Measurements from ENCODE around the gene LRMDA. TPM values are rescaled to one million over a fixed set of nuclear protein-coding genes. Genes with fewer than 3 reads are reported as not detected.

LRMDA gene
- total and polyA plus RNA-seq, 2 of the 8 experiments (the other 6 are each of a cell fraction or from before 2014, with no cell fraction given), result 0.86 to 2.8 TPM

GRCh38 chr10:75862935-75863334, 431.5 kb downstream of the LRMDA start:
- no peak overlapping the region for H2BK20ac ChIP-seq (ENCODE audit: low read length)
- H3K23me2 ChIP-seq (ENCODE audit: low read depth, low read length), result no peaks in the 10 kb centered on the region; the same call in 1 of the 2 replicates
- ChIA-PET POLR2A (ENCODE audit: partially characterized antibody) (no interaction called here), CTCF (ENCODE audit: partially characterized antibody) (no interaction called here)
- no peaks in the 10 kb centered on the region for H3K79me2 ChIP-seq (ENCODE audit: control insufficient read depth in 1 of 2, insufficient read depth in 2 of 2, low read length in 2 of 2)
- H3K79me1 ChIP-seq (ENCODE audit: low read depth, low read length), result no peaks in the 10 kb centered on the region
- no peak overlapping the region for H3K56ac ChIP-seq (replicated peaks; ENCODE audit: insufficient read length, low read depth, low read length)
- no peak for FAIRE-seq
- no peak overlapping the region for H4K91ac ChIP-seq (replicated peaks; ENCODE audit: insufficient read length, low read length)
- no peak overlapping the region for H3K4ac ChIP-seq (replicated peaks; ENCODE audit: insufficient read length, low read depth, low read length)
- no peaks in the 10 kb centered on the region for H3K27me3 ChIP-seq (replicated peaks in 1 of 4; ENCODE audit: control insufficient read depth in 3 of 4, extremely low read depth in 1 of 4, insufficient read depth in 3 of 4, low read length in 3 of 4)
- no peak overlapping the region for H4K8ac ChIP-seq (ENCODE audit: extremely low read depth, insufficient read depth, low read length)
- H4K20me1 ChIP-seq (replicated peaks in 1 of 2; ENCODE audit: control insufficient read depth in 1 of 2, insufficient read depth in 2 of 2, low read length in 2 of 2), result no peaks in the 10 kb centered on the region
- no peak overlapping the region for H3K9ac ChIP-seq (replicated peaks in 1 of 4; ENCODE audit: extremely low read depth in 1 of 4, low read depth in 3 of 4, low read length in 3 of 4)
- peaks cover 5 to 6% (median 5%) of the 10 kb centered on the region in 4 experiments for H3K4me1 ChIP-seq (replicated peaks in 1 of 4; ENCODE audit: control insufficient read depth in 3 of 4, insufficient read depth in 4 of 4, low read length in 3 of 4)
- H2BK120ac ChIP-seq (replicated peaks; ENCODE audit: low read depth, low read length), result no peak overlapping the region
- H3K9me3 ChIP-seq (ENCODE audit: insufficient read depth in 2 of 2, low read depth in 1 of 2, low read length in 1 of 2), result no peaks in the 10 kb centered on the region
- no peak overlapping the region for H3K23ac ChIP-seq (ENCODE audit: insufficient read length)
- no peak overlapping the region for H2AFZ ChIP-seq (ENCODE audit: low read length)
- no peak overlapping the region for H3K4me3 ChIP-seq (ENCODE audit: extremely low read depth in 1 of 4, insufficient read depth in 2 of 4, low read depth in 3 of 4, low read length in 4 of 4)
- H3K4me2 ChIP-seq (ENCODE audit: insufficient read depth in 1 of 2, low read depth in 2 of 2, low read length in 2 of 2), result no peak overlapping the region
- no peak overlapping the region for H3K14ac ChIP-seq (ENCODE audit: insufficient read length)
- no peak overlapping the region for H2BK15ac ChIP-seq (ENCODE audit: low read length)
- H2BK5ac ChIP-seq (ENCODE audit: low read depth, low read length), result no peak overlapping the region
- H3K36me3 ChIP-seq (ENCODE audit: control insufficient read depth in 2 of 4, insufficient read depth in 4 of 4, low read length in 3 of 4), result no peaks in the 10 kb centered on the region
- H3K27ac ChIP-seq (ENCODE audit: low read depth, low read length), result no peak overlapping the region
- H3K18ac ChIP-seq (ENCODE audit: extremely low read depth, low read length), result no peak overlapping the region
- H2BK12ac ChIP-seq (ENCODE audit: low read depth, low read length), result no peak overlapping the region
- no peak for DNase-seq (ENCODE audit: low read depth in 1 of 2, low spot score in 2 of 2)
- H4K5ac ChIP-seq (ENCODE audit: insufficient read length, low read depth, low read length), result no peak overlapping the region
- no peak overlapping the region for H2AK5ac ChIP-seq (ENCODE audit: low read depth, low read length)
- WGBS, 2 experiments (ENCODE audit: extremely low coverage in 1 of 2, insufficient coverage in 1 of 2, insufficient read length in 1 of 2, insufficient replicate concordance in 2 of 2, low coverage in 1 of 2, low lambda C conversion rate in 2 of 2, missing lambda C conversion rate in 1 of 2), result 87% methylated on average over 4 of the region's 4 CpGs; no CpG with 5 or more reads in 1 of the 2 experiments
- TF ChIP-seq CHD1 (IDR thresholded peaks at IDR 0.05; ENCODE audit: low read depth, low read length) (no peak), NRF1 (IDR thresholded peaks at IDR 0.05; ENCODE audit: low read depth, low read length) (no peak)
